Measurements from ENCODE around the gene SOCS6. TPM values are rescaled to one million over a fixed set of nuclear protein-coding genes. Genes with fewer than 3 reads are reported as not detected.

Gene SOCS6
- polyA plus RNA-seq, 3 donors: 4.8 to 6.1 (median 4.8) TPM

- H3K36me3 Mint-ChIP-seq: peaks cover 0 to 1% of the 10 kb centered on the region in 2 donors
- Histone ChIP-seq H3K79me2 (ENCODE audit: insufficient read depth, low read length) (no peaks in the 10 kb centered on the region), H2AFZ (ENCODE audit: insufficient read depth, low read depth, low read length, poor library complexity, severe bottlenecking) (no peak overlapping the region), H3K9ac (ENCODE audit: insufficient read depth, low read length, poor library complexity, severe bottlenecking) (no peak overlapping the region), H3K27ac (ENCODE audit: low read depth in 1 of 2, low read length in 2 of 2) (no peak overlapping the region), H3K36me3 (replicated peaks in 1 of 2; ENCODE audit: control insufficient read depth in 1 of 2, insufficient read depth in 2 of 2, low read length in 2 of 2) (no peaks in the 10 kb centered on the region), H3K4me3 (replicated peaks in 1 of 3; ENCODE audit: low read depth in 2 of 3, low read length in 3 of 3) (no peak overlapping the region), H3K27me3 (ENCODE audit: control insufficient read depth in 2 of 2, insufficient read depth in 2 of 2, low read length in 2 of 2) (no peaks in the 10 kb centered on the region), H4K20me1 (ENCODE audit: insufficient read depth, low read length) (no peaks in the 10 kb centered on the region), H3K9me3 (replicated peaks in 1 of 2; ENCODE audit: control insufficient read depth in 1 of 2, insufficient read depth in 1 of 2, low read length in 2 of 2) (no peaks in the 10 kb centered on the region), H3K4me1 (ENCODE audit: control insufficient read depth in 1 of 2, insufficient read depth in 2 of 2, low read length in 2 of 2) (no peaks in the 10 kb centered on the region), H3K4me2 (replicated peaks; ENCODE audit: extremely low read depth, low read length, poor library complexity, severe bottlenecking) (no peak overlapping the region)
- H3K4me1 Mint-ChIP-seq: no peaks in the 10 kb centered on the region
- intact Hi-C loops (cut with micrococcal nuclease): no loop called here
- no peak overlapping the region for H3K27ac Mint-ChIP-seq
- no peak for TF ChIP-seq CTCF (IDR thresholded peaks at IDR 0.05)
- peaks cover 3 to 15% (median 8%) of the 10 kb centered on the region in 7 donors for H3K9me3 Mint-ChIP-seq
- no peaks in the 10 kb centered on the region for H3K27me3 Mint-ChIP-seq (ENCODE audit: low read depth in 3 of 3)
- DNase-seq: no peak
- no peak overlapping the region for H3K4me3 Mint-ChIP-seq
These were observed 60.5 kb downstream of the SOCS6 start for GRCh38 chr18:70349316-70349715.

- Histone ChIP-seq H3K79me2 (ENCODE audit: insufficient read depth, low read length) (no peaks in the 10 kb centered on the region), H3K36me3 (replicated peaks in 1 of 2; ENCODE audit: control insufficient read depth in 1 of 2, insufficient read depth in 2 of 2, low read length in 2 of 2) (no peaks in the 10 kb centered on the region), H4K20me1 (ENCODE audit: insufficient read depth, low read length) (no peaks in the 10 kb centered on the region), H2AFZ (ENCODE audit: insufficient read depth, low read depth, low read length, poor library complexity, severe bottlenecking) (no peak overlapping the region), H3K9me3 (replicated peaks in 1 of 2; ENCODE audit: control insufficient read depth in 1 of 2, insufficient read depth in 1 of 2, low read length in 2 of 2) (no peaks in the 10 kb centered on the region), H3K27me3 (ENCODE audit: control insufficient read depth in 2 of 2, insufficient read depth in 2 of 2, low read length in 2 of 2) (no peaks in the 10 kb centered on the region), H3K4me3 (replicated peaks in 1 of 3; ENCODE audit: low read depth in 2 of 3, low read length in 3 of 3) (no peak overlapping the region), H3K27ac (ENCODE audit: low read depth in 1 of 2, low read length in 2 of 2) (no peak overlapping the region), H3K4me2 (replicated peaks; ENCODE audit: extremely low read depth, low read length, poor library complexity, severe bottlenecking) (no peak overlapping the region), H3K9ac (ENCODE audit: insufficient read depth, low read length, poor library complexity, severe bottlenecking) (no peak overlapping the region), H3K4me1 (ENCODE audit: control insufficient read depth in 1 of 2, insufficient read depth in 2 of 2, low read length in 2 of 2) (no peaks in the 10 kb centered on the region)
- Mint-ChIP-seq H3K9me3 (peaks cover 2 to 16% (median 6%) of the 10 kb centered on the region in 7 donors), H3K27ac (no peak overlapping the region), H3K4me3 (no peak overlapping the region), H3K36me3 (no peaks in the 10 kb centered on the region), H3K4me1 (no peaks in the 10 kb centered on the region), H3K27me3 (ENCODE audit: low read depth in 3 of 3) (no peaks in the 10 kb centered on the region)
- intact Hi-C loops (cut with micrococcal nuclease): no loop called here
- TF ChIP-seq CTCF (IDR thresholded peaks at IDR 0.05): no peak
- no peak for DNase-seq
- WGBS (ENCODE audit: insufficient coverage): no CpG with 5 or more reads among the region's 4 CpGs
These were observed 65.2 kb downstream of the SOCS6 start for GRCh38 chr18:70354080-70354479.
